T47D (cell line): ENCODE data around the gene MAGI2.

Source experiments
- DNase-seq, 2 experiments: peaks; one replicate each; pipeline versions ENCODE4 v3.0.0 to v3.0.0-alpha.2; 2011 to 2012; ENCODE audit warnings: low read depth in 1 of 2, low spot score in 1 of 2
- JUND ChIP-seq: IDR thresholded peaks from 2 replicates; pipeline ENCODE4 v1.6.1; 2012; ENCODE audit warnings: low read depth
- in situ Hi-C: cut with HindIII; loops from 2 replicates; pipeline ENCODE4 v1.10.0; 2016; ENCODE audit warnings: low sequenced_read_pairs, low pct_unique_long_range_greater_than_20kb

Gene MAGI2

DNA sequence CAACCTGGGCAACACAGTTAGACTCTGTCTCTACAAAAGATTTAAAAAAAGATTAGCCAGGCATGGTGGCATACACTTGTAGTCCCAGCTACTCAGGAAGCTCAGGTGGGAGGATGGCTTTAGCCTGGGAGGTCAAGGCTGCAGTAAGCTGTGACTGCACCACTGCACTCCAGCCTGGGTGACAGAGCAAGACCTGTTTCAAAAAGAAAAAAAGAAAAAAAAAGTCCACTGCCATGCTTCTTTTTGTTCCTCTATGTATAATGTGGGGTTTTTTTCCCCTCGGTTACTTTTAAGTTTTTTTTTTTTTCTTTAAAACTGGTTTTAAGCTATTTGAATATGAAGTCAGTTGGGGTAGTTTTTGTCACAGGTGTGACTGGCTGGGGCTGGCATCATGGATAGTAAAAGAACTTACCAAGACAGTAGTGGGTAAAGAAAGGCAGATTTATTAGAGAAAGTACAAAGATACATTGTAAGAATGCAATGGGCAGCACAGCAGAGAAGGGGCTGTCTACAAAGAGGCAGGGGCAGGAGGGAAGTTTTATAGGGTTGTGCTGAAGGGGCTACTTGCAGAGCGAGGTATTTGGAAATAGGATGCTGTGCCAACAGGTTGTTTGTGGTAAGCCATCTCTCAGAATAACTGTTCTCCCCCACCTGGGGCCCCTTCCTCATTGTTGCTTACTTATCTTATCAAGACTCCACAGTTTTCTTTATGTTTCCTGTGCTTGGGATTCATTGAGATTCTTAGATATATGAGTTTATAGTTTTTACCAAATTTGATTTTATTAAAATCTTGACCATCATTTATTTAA lies 1477.6 kb downstream of the MAGI2 start:
- no peak for DNase-seq
- in situ Hi-C loops, result no loop called here
- TF ChIP-seq JUND, result no peak

- no peak for DNase-seq
- in situ Hi-C loops, result no loop called here
- no peak for TF ChIP-seq JUND
Measured at GRCh38 chr7:77971726-77972125, 1481.7 kb downstream of the MAGI2 start.

DNA sequence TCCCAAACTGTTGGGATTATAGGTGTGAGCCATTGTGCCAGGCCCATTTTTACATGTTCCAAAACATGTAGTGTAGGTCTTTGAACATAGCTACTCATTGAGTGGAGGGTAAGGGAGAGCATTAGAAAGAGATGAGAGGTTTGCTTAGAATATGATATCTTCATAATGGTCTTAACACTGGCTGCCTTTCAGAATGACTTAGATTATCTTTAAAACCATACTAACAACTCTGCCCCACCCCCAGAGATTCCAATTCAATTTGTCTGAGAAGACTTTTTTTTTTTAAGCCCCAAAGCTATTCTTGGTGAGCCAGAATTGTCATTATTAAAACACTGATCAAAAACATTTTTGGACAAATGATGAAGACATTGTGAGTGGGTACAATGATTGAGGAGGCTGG lies 1486.0 kb downstream of the MAGI2 start:
- DNase-seq, result no peak
- in situ Hi-C loops, result no loop called here
- no peak for TF ChIP-seq JUND
